Head of caudate nucleus (tissue), 42 donors: ENCODE data around the gene INHBE.
"Not testable (repeated sequence)": the region's sequence is repeated elsewhere in the genome, so short reads cannot be mapped to it uniquely, and the experiment has no call there.

ENCODE experiments used
- DNase-seq, 42 donors: peaks; one replicate each; pipeline versions ENCODE4 v3.0.0 to v3.0.0-alpha.2; 2020 to 2021; ENCODE audit warnings: mixed read lengths in 7 of 42
- intact Hi-C: fragments of 100-400 bp; cut with DNase I; formaldehyde crosslinking; loops from one replicate; pipeline ENCODE4 v1.15.0; 2022

INHBE gene

DNA sequence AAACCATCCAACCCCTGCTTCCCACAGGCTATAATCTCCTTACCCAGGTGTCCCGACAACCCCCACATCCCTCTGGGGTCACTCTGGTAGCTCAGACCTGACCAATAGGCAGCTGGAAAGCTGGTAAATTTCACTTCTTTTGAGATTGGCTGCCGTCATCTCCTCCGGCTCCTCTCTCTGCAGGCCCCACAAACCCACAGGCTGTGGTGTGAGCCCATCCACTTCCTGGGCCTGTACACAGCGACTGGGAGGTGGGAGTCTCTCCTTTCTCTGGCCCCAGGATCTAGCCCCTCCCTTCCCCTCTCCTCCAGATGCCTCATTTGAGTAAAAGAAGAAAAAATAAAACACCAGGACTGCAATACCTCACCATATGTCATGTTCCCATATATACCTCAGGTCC is 19.8 kb upstream of the INHBE start:
- intact Hi-C loops, result no loop called here
- DNase-seq, result no peak

DNA sequence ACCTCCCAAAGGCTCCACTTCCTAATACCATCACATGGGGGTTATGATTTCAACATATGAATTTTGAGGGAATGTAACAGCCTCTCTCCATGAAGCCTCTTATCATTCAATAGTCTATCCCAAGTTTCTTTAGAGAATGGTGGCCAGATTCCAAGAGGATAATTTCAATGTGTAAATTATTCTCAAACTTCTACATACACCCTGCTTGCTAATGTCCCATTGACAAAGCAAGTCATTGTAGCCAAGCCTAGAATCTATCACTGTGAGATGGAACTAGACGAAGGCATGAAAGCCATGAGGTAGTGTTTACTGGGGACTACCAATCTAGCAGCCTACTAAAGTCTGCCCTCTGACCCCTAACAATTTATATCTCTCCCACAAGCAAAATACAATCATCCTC is 16.7 kb upstream of the INHBE start:
- no peak for DNase-seq
- intact Hi-C loops, result no loop called here

DNA sequence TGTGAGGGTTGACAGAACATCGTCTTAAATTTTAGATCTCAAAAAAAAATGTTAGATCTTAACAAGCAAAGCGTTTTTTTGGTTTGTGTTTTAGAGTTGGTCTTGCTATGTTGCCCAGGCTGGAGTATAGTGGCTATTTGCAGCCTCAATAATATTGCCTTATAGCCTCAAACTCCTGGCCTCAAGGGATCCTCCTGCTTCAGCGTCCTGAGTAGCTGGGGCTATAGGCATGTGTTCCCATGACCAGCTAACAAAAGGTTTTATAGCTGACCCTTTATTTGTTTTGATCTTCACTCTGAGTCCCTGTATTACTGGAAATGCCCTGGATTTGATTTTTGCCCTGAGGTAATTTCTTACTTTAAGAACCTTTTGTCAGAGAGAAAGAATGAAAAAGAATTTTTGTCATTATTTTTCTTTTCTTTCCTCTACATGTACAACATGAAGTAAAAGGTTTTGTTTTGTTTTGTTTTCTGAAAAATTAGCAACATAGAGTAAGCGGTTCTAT is 15.3 kb upstream of the INHBE start:
- intact Hi-C loops, result no loop called here
- DNase-seq, result no peak

DNA sequence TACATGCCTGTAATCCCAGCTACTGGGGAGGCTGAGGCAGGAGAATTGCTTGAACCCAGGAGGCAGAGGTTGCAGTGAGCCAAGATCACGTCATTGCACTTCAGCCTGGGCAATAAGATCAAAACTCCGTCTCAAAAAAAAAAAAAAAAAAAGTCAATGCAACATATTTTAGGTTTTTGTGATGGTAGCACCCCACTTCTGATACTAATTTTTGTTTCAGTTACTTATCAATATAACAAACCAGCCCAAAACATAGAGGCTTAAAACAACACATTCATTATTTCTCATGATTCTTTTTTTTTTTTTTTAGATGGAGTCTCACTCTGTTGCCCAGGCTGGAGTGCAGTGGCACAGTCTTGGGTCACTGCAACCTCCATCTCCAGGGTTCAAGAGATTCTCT is 13.7 kb upstream of the INHBE start:
- not testable (repeated sequence) for DNase-seq

DNA sequence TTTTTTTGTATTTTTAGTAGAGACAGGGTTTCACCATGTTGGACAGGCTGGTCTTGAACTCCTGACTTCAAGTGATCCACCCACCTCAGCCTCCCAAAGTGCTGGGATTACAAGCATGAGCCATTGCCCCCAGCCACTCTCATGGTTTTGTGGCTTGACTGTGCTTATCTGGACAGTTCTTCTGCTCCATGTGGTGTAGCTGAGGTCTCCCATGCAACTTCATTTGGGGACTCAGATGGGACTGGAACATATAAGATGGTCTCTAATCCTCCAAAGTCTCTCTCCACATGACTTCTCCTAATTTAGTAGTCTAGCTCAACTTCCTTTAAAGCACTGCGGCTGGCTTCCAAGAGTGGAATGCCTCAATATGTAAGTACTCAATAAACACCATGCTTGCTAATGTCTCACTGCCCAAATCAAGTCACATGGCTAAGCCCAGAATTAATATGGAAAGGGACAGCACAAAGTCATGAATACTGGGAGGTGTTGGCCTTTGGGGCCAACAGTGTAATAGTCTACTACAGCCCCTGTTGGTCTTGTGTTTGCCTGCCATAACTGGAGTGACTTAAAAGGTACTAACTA is 13.2 kb upstream of the INHBE start:
- intact Hi-C loops, result no loop called here
- DNase-seq, result no peak

More for the DNA sequence above, 13.7 kb upstream of the INHBE start:
- intact Hi-C loops, result not testable (repeated sequence)

DNA sequence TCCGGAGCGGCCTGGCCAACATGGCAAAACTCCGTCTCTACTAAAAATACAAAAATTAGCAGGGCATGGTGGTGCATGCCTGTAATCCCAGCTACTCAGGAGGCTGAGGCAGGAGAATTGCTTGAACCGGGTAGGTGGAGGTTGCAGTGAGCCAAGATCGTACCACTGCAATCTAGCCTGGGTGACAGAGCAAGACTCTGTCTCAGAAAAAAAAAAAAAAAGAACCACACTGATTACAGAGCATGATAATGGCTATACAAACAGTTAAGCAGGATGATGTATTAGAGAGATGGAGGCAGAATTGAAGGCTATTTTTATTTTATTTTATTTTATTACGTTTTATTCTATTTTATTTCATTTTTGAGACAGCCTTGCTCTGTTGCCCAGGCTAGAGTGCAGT is 10.8 kb upstream of the INHBE start:
- intact Hi-C loops, result not testable (repeated sequence)

DNA sequence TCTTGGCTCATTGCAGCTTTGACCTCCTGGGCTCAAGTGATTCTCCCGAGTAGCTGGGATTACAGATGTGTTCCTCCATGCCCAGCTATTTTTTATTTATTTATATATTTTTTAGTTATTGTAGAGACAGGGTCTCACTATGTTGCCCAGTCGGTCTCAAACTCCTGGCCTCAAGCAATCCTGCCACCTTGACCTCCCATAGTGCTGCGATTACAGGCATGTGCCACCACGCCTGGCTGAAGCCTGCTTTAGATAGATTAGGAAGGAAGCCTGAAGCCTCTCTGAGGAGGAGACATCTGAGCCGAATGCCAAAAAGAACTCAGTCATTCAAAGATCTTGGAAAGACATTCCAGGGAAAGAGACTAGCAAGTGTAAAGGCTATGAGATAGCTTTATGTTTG is 10.4 kb upstream of the INHBE start:
- intact Hi-C loops, result no loop called here
- no peak for DNase-seq

More for the DNA sequence above, 10.8 kb upstream of the INHBE start:
- DNase-seq, result not testable (repeated sequence)

DNA sequence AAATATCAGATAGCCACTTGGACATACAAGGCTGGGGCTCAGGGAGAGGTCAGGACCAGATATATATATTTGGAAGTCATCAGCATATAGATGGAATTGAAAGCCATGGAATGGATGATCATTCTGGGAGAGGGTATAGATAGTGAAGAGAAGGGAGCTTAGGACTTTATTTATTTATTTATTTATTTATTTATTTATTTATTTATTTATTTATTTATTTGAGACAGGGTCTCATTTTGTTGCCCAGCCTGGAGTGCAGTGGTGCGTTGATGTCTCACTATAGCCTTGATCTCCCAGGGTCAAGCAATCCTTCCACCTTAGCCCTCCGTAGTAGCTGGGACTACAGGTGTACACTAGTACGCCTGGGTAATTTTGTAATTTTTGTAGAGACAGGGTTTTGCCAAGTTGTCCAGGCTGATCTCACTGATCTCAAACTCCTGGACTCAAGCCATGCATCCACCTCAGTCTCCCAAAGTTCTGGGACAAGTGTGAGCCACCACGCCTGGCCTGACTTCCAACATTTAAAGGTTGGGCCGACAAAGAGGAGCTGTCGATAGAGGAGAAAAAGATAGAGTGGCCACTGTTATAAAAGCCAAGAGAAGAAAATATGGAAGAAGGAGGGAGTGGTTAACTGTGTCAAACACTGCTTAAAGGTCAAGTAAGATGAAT is 8.7 kb upstream of the INHBE start:
- DNase-seq, result no peak
- intact Hi-C loops, result no loop called here

DNA sequence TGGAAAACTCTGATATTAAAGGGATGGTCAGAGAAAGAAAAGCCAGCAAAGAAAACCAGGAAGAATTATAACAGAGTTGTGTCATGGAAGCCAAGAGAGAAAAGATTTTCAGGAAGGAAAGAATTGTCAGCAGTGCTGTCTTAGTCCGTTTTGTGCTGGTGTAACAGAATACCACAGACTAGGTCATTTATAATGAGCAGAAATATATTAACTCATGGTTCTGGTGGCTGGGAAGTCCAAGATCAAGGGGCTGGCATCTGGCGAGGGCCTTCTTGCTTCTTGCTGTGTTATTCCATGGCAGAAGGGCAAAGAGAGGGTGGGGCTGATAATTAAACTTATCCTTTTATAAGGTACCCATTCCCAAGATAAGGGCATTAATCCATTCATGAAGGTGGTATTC is 6.4 kb upstream of the INHBE start:
- DNase-seq, result no peak
- intact Hi-C loops, result no loop called here

DNA sequence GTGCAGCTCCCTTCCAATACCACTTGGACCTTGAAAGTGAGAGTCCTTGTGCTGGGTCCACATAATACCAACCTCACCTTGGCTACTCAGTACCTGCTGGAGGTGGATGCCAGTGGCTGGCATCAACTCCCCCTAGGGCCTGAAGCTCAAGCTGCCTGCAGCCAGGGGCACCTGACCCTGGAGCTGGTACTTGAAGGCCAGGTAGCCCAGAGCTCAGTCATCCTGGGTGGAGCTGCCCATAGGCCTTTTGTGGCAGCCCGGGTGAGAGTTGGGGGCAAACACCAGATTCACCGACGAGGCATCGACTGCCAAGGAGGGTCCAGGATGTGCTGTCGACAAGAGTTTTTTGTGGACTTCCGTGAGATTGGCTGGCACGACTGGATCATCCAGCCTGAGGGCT is 5.7 kb upstream of the INHBE start:
- intact Hi-C loops, result no loop called here
- no peak for DNase-seq

DNA sequence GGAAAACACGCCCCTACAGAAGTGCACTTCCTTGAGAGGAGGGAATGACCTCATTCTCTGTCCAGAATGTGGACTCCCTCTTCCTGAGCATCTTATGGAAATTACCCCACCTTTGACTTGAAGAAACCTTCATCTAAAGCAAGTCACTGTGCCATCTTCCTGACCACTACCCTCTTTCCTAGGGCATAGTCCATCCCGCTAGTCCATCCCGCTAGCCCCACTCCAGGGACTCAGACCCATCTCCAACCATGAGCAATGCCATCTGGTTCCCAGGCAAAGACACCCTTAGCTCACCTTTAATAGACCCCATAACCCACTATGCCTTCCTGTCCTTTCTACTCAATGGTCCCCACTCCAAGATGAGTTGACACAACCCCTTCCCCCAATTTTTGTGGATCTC is 5.0 kb upstream of the INHBE start:
- no peak for DNase-seq
- intact Hi-C loops, result loop anchor here (5.0 to 10.0 kb wide), 2 partner anchors 143 to 225 kb away; partner anchors contain the start of gene SHMT2

DNA sequence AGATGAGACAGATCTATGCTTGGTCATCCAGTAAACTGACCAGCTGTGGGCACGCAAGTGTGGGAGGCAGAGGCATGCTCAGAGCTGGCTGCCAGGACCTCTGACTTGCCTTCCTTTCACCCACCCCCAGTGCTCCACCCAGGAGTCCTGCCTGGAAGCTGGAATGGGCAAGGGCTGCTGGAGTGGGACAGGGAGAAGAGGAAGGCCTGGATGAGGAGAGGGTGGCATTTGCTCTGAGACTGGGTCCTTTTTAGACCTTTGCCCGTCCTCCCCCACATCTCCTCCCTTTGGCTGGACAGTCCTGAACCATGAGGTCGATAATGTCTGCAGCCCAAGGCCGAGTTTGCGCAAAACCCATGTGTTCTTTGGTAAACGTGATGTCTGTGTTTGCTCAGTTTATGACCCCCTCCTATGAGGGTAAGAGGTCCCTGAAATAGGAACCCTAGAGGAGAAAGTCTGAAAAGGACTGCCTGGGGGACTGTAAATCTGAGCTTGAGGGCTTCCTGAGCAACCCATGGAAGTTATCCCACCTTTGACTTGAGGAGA is 3.8 kb upstream of the INHBE start:
- intact Hi-C loops, result loop anchor here (5.0 to 10.0 kb wide), 2 partner anchors 144 to 227 kb away; partner anchors contain the start of gene SHMT2
- no peak for DNase-seq

DNA sequence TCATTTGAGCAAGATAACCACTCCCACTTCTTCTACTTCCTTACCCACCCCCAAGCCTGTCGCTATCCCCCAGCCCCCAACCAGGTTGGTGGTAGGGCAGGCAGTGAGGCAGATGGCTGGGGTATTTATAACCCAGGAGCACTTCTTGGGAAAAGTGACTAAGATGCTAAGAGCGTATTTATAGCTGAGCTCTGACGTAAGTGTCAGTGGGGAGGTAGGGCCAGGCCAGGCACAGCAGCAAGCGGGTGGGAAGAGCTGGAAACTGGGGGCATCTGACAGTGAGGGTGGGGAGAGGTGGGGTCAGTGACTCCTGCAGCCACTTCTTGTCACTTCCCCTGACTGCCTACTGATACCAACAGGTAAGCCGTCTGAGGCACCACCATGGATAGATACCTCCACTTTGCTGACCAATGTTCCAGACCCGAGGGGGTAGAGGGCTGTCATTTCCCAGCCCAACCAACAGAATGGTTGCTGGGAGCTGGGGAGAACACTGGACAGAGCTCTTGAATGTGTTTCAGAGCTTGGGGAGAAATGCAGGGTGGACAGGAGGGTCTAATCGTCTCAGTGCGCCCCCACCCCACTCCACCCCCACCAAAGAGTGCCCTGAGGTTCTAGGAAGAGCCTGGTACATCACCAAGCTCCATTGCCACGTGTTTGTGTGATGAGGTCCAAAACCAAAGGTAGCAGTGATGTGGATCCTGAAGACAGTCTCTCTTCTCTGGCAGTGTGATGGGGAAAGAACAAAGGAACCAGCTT is 2.7 kb upstream of the INHBE start:
- intact Hi-C loops, result loop anchor here (5.0 to 10.0 kb wide), 2 partner anchors 145 to 228 kb away; partner anchors contain the start of gene SHMT2
- DNase-seq, result peak in 39 of 42 donors; percentile 21 to 87 (median 58)

DNA sequence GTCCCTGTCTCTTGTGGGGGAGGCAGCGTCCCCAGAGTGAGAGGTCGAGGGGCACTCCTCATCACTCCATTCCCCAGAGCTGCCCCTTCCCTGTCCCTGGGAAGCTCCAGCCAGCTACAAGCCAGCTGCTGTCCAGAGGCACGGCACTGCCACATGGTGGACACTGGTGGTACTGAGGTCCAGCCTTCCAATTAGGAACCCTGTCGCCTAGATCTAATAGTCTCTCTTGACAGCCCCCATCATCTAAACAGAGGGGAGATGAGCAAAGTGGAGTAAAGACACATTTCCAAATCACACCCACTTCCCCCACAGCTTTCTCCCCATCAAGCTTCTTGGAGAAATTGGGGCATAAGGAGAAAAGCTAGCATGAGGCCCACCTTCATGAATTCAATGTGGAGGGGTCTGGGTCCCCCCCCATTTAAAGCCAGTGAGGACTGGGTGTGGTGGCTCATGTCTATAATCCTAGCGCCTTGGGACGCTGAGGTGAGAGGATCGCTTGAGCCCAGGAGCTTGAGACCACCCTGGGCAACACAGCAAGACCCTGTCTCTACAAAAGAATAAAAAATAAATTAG is 2.1 kb upstream of the INHBE start:
- peak; percentile 50 to 91 (median 81) for DNase-seq
- intact Hi-C loops, result loop anchor here (5.0 to 10.0 kb wide), 2 partner anchors 146 to 228 kb away; partner anchors contain the start of gene SHMT2

DNA sequence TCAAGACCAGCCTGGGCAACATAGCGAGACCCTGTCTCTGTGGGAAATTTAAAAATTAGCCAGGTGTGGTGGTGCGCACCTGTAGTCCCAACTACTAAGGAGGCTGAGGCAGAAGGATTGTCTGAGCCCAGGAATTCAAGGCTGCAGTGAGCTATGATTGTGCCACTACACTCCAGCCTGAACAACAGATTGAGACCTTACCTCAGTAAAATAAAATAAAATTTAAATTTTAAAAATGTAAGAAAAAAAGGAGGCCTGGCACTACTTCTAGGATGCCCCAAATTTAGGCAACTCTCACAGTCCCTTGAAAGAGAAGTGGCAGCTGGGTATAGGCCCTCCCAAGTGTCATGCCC is 918 bp upstream of the INHBE start:
- intact Hi-C loops, result loop anchor here (5.0 to 10.0 kb wide), 2 partner anchors 147 to 229 kb away; partner anchors contain the start of gene SHMT2

DNA sequence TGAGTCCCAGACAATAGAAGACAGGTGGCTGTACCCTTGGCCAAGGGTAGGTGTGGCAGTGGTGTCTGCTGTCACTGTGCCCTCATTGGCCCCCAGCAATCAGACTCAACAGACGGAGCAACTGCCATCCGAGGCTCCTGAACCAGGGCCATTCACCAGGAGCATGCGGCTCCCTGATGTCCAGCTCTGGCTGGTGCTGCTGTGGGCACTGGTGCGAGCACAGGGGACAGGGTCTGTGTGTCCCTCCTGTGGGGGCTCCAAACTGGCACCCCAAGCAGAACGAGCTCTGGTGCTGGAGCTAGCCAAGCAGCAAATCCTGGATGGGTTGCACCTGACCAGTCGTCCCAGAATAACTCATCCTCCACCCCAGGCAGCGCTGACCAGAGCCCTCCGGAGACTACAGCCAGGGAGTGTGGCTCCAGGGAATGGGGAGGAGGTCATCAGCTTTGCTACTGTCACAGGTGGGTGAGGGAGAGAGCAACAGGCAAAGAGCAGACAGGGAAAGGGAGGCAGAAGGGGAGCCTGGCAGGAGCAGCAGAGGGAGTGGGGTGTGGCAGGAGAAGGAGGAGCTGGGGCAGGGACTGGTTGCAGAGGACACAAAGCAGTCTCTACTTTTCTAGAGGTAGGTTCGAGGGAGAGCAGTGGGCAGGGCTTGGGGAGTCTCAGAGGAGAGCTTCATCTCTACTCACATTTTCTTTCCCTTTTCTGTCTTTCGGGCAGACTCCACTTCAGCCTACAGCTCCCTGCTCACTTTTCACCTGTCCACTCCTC is 452 bp downstream of the INHBE start:
- intact Hi-C loops, result loop anchor here (10.0 kb wide), 1 partner anchor 231 kb away; the partner anchor contains the start of gene SHMT2
- no peak for DNase-seq

More for the DNA sequence above, 918 bp upstream of the INHBE start:
- DNase-seq, result no peak

DNA sequence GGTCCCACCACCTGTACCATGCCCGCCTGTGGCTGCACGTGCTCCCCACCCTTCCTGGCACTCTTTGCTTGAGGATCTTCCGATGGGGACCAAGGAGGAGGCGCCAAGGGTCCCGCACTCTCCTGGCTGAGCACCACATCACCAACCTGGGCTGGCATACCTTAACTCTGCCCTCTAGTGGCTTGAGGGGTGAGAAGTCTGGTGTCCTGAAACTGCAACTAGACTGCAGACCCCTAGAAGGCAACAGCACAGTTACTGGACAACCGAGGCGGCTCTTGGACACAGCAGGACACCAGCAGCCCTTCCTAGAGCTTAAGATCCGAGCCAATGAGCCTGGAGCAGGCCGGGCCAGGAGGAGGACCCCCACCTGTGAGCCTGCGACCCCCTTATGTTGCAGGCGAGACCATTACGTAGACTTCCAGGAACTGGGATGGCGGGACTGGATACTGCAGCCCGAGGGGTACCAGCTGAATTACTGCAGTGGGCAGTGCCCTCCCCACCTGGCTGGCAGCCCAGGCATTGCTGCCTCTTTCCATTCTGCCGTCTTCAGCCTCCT is 1.1 kb downstream of the INHBE start:
- peak in 22 of 42 donors; percentile 19 to 65 (median 46) for DNase-seq

More for the DNA sequence above, 1.1 kb downstream of the INHBE start:
- intact Hi-C loops, result loop anchor here (10.0 kb wide), 1 partner anchor 231 kb away; the partner anchor contains the start of gene SHMT2
